ENCODE data around the gene GSTT4. TPM values are rescaled to one million over a fixed set of nuclear protein-coding genes. Genes with fewer than 3 reads are reported as not detected.
"Not testable (repeated sequence)": the region's sequence is repeated elsewhere in the genome, so short reads cannot be mapped to it uniquely, and the experiment has no call there.

Gene GSTT4
- polyA plus RNA-seq, 4 donors: not detected

DNA sequence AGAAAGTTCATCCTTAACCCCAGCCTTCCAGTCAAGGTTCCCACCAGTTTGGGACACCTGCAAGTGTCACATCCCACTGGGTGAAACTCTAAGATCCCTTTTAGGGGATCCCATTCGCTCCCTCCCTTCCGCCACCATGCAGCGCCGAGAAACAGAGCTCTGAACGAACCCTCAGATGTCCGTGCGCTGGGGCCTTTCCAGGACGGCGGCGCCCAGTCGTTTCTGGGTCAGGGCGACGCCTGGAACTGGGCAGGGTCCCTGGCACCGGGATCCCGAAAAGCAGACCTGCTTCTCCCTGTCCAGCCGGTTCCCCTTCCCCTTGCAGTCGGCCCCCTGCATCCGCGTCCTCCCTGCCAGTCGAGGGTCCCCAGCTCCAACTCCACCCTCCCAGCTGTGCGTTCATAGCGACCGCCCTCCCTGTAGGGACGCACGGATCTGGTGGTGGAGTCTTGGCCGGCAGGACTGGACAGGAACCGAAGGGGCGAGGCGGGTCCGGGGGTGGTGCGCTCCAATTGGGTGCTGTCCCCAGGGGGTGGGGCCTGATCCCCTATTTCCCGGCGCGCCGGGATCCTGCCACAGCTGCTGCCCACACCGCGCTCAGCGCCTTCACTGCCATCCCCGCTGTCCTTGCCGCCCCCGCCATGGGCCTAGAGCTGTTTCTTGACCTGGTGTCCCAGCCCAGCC is 25.6 kb downstream of the GSTT4 start, which contains the start of gene GSTT2:
GSTT2 (plus strand) TSS at position 578 of the 684 bp plus-strand sequence.
- not testable (repeated sequence) for H3K4me3 ChIP-seq (ENCODE audit: low read depth in 1 of 3, low read length in 3 of 3); H3K27ac ChIP-seq (ENCODE audit: low read depth in 1 of 3, low read length in 2 of 3); FAIRE-seq; H3K4me1 ChIP-seq (ENCODE audit: control insufficient read depth in 3 of 3, insufficient read depth in 2 of 3, low read depth in 1 of 3, low read length in 2 of 3); H3K9me3 ChIP-seq (ENCODE audit: control insufficient read depth in 2 of 2, insufficient read depth in 1 of 2, low read depth in 1 of 2, low read length in 1 of 2); H3K27me3 ChIP-seq (ENCODE audit: control insufficient read depth in 3 of 3, insufficient read depth in 3 of 3, low read length in 3 of 3); DNase-seq; H3K36me3 ChIP-seq (ENCODE audit: control insufficient read depth in 3 of 3, insufficient read depth in 2 of 3, low read depth in 1 of 3, low read length in 3 of 3)
- WGBS, 3 donors: no CpG with 5 or more reads among the region's 41 CpGs

DNA sequence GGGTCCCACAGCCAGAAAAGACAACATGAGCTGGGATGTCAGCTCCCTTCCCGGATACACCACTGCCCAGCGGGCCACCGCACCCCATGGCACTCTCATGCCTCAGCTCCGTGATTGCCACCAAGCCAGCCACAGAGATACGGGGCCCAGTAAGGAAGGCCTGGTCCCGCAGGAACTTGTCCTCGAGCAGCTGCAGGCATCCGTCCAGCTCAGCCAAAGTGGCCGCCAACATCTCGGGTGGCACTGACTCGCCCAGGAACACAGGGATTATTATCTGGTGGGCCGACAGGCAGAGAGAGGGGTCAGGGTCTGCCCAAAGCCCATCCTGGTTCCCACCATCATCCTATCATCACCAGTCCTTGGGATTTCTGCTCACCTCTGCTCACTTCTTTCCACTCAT is 27.9 kb downstream of the GSTT4 start:
- not testable (repeated sequence) for H3K4me1 ChIP-seq (ENCODE audit: control insufficient read depth in 3 of 3, insufficient read depth in 2 of 3, low read depth in 1 of 3, low read length in 2 of 3); H3K27me3 ChIP-seq (ENCODE audit: control insufficient read depth in 3 of 3, insufficient read depth in 3 of 3, low read length in 3 of 3); DNase-seq; H3K36me3 ChIP-seq (ENCODE audit: control insufficient read depth in 3 of 3, insufficient read depth in 2 of 3, low read depth in 1 of 3, low read length in 3 of 3); FAIRE-seq; H3K4me3 ChIP-seq (ENCODE audit: low read depth in 1 of 3, low read length in 3 of 3); H3K9me3 ChIP-seq (ENCODE audit: control insufficient read depth in 2 of 2, insufficient read depth in 1 of 2, low read depth in 1 of 2, low read length in 1 of 2); H3K27ac ChIP-seq (ENCODE audit: low read depth in 1 of 3, low read length in 2 of 3)
- 63 to 78% (median 77%) methylated on average over 3 to 8 of the region's 12 CpGs for WGBS, 3 donors

DNA sequence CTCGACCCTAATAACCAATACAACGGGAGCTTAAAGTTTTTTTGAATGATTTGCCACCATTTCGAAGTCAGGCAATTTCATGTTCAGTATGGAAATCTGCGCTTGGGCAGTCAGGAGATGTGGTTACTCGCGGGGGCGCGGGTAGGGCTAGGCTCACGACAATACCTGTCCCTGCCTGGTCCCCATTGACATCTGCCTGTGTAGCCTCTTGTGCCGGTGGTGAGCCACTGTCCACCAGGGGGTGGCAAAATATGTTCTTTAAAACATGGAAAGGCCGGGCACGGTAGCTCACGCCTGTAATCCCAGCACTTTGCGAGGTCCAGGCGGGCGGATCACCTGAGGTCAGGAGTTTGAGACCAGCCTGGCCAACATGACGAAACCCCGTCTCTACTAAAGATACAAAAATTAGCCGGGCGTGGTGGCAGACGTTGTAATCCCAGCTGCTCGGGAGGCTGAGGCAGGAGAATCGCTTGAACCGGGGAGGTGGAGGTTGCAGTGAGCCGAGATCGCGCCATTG is 30.4 kb downstream of the GSTT4 start:
- DNase-seq; H3K4me3 ChIP-seq (ENCODE audit: low read depth in 1 of 3, low read length in 3 of 3); H3K4me1 ChIP-seq (ENCODE audit: control insufficient read depth in 3 of 3, insufficient read depth in 2 of 3, low read depth in 1 of 3, low read length in 2 of 3); H3K27ac ChIP-seq (ENCODE audit: low read depth in 1 of 3, low read length in 2 of 3); H3K27me3 ChIP-seq (ENCODE audit: control insufficient read depth in 3 of 3, insufficient read depth in 3 of 3, low read length in 3 of 3); H3K9me3 ChIP-seq (ENCODE audit: control insufficient read depth in 2 of 2, insufficient read depth in 1 of 2, low read depth in 1 of 2, low read length in 1 of 2); FAIRE-seq: not testable (repeated sequence)
- H3K36me3 ChIP-seq (ENCODE audit: control insufficient read depth in 3 of 3, insufficient read depth in 2 of 3, low read depth in 1 of 3, low read length in 3 of 3): peaks cover 0 to 18% (median 8%) of the 10 kb centered on the region in 3 donors
- 2 to 22% (median 7%) methylated on average over 6 to 8 of the region's 27 CpGs for WGBS, 3 donors

DNA sequence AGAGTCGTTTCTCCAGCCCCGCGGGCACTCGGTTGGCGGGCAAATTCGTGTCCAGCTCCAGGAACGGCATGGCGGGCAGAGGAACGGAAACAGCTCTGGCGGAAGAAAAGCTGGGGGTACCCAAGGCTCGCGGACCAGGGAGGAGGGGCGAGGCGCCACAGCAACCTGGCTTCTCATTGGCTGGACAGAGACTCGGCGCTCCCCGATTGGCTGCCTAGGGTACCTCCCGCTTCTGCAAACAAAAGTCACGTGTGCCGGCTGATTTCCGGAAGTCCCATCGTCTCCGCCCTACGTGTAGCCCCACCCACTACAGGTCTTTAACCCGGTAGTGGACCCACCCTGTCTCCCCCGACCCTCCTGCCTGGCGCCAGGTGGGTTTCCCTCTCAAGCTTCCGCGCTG is 30.9 kb downstream of the GSTT4 start, which contains the start of gene DDT:
DDT (minus strand) TSS at position 97 of the 400 bp plus-strand sequence; CDS start at position 70, 27 bp downstream.
- H3K4me3 ChIP-seq (ENCODE audit: low read depth in 1 of 3, low read length in 3 of 3); H3K9me3 ChIP-seq (ENCODE audit: control insufficient read depth in 2 of 2, insufficient read depth in 1 of 2, low read depth in 1 of 2, low read length in 1 of 2); DNase-seq; H3K4me1 ChIP-seq (ENCODE audit: control insufficient read depth in 3 of 3, insufficient read depth in 2 of 3, low read depth in 1 of 3, low read length in 2 of 3); FAIRE-seq; H3K27ac ChIP-seq (ENCODE audit: low read depth in 1 of 3, low read length in 2 of 3); H3K27me3 ChIP-seq (ENCODE audit: control insufficient read depth in 3 of 3, insufficient read depth in 3 of 3, low read length in 3 of 3): not testable (repeated sequence)
- peaks cover 0 to 24% (median 8%) of the 10 kb centered on the region in 3 donors for H3K36me3 ChIP-seq (ENCODE audit: control insufficient read depth in 3 of 3, insufficient read depth in 2 of 3, low read depth in 1 of 3, low read length in 3 of 3)
- no CpG with 5 or more reads among the region's 29 CpGs for WGBS, 3 donors

DNA sequence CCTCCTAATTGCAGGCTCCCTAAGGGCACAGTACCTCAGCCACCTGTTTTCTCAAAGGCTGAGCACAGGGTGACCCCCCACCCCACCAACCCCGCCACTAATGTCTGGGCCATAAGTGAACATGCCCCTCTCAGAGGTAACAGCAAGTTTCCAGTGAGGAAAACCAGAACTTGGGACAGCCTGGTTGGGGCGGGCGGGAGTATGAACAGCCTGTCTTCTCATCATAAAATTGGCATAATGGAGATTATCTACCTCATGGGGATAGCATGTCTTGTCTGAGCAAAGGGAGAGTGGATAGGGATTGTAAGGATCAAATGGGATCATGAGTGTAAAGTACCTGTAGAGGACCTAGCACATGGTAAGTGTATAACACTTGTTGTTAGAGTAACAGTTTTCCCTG is 33.3 kb downstream of the GSTT4 start:
- H3K27me3 ChIP-seq (ENCODE audit: control insufficient read depth in 3 of 3, insufficient read depth in 3 of 3, low read length in 3 of 3); H3K4me1 ChIP-seq (ENCODE audit: control insufficient read depth in 3 of 3, insufficient read depth in 2 of 3, low read depth in 1 of 3, low read length in 2 of 3); H3K9me3 ChIP-seq (ENCODE audit: control insufficient read depth in 2 of 2, insufficient read depth in 1 of 2, low read depth in 1 of 2, low read length in 1 of 2); H3K4me3 ChIP-seq (ENCODE audit: low read depth in 1 of 3, low read length in 3 of 3); DNase-seq; FAIRE-seq; H3K27ac ChIP-seq (ENCODE audit: low read depth in 1 of 3, low read length in 2 of 3): not testable (repeated sequence)
- WGBS, 3 donors: 82 to 99% (median 95%) methylated on average over 3 of the region's 3 CpGs
- peaks cover 0 to 28% (median 8%) of the 10 kb centered on the region in 3 donors for H3K36me3 ChIP-seq (ENCODE audit: control insufficient read depth in 3 of 3, insufficient read depth in 2 of 3, low read depth in 1 of 3, low read length in 3 of 3)

- no peak for FAIRE-seq
- no peak overlapping the region for H3K27ac ChIP-seq (ENCODE audit: low read depth in 1 of 3, low read length in 2 of 3)
- H3K36me3 ChIP-seq (ENCODE audit: control insufficient read depth in 3 of 3, insufficient read depth in 2 of 3, low read depth in 1 of 3, low read length in 3 of 3): peaks cover 0 to 28% (median 8%) of the 10 kb centered on the region in 3 donors
- no peaks in the 10 kb centered on the region for H3K9me3 ChIP-seq (ENCODE audit: control insufficient read depth in 2 of 2, insufficient read depth in 1 of 2, low read depth in 1 of 2, low read length in 1 of 2)
- H3K27me3 ChIP-seq (ENCODE audit: control insufficient read depth in 3 of 3, insufficient read depth in 3 of 3, low read length in 3 of 3): no peaks in the 10 kb centered on the region
- DNase-seq: no peak
- no peak overlapping the region for H3K4me3 ChIP-seq (ENCODE audit: low read depth in 1 of 3, low read length in 3 of 3)
- H3K4me1 ChIP-seq (ENCODE audit: control insufficient read depth in 3 of 3, insufficient read depth in 2 of 3, low read depth in 1 of 3, low read length in 2 of 3): no peaks in the 10 kb centered on the region
- WGBS, 3 donors: 54 to 89% (median 64%) methylated on average over 6 of the region's 6 CpGs
Measured at GRCh38 chr22:23970816-23971486, 34.3 kb downstream of the GSTT4 start.

DNA sequence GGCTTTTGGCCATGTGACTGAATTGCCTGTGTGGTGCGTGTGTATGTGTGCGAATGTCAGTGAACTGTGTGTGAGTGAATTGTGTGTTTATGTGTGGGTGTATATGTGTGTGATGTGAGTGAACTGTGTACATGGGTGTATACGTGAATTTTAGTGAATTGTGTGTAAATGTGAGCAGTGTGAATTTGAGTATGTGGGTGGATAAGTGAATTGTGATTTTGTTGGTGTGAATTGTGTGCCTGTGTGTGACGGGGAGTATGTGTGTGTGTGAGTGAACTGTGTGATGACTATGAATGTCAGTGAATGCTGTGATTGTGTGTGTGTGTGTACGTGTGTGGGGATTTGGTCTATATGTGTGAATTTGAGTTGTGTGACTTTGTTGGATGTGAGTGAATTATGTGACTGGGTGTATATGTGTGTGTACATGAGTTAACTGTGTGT is 35.0 kb downstream of the GSTT4 start:
- Histone ChIP-seq H3K27ac (ENCODE audit: low read depth in 1 of 3, low read length in 2 of 3) (no peak overlapping the region), H3K4me1 (ENCODE audit: control insufficient read depth in 3 of 3, insufficient read depth in 2 of 3, low read depth in 1 of 3, low read length in 2 of 3) (no peaks in the 10 kb centered on the region), H3K36me3 (ENCODE audit: control insufficient read depth in 3 of 3, insufficient read depth in 2 of 3, low read depth in 1 of 3, low read length in 3 of 3) (peaks cover 0 to 28% (median 8%) of the 10 kb centered on the region in 3 donors), H3K9me3 (ENCODE audit: control insufficient read depth in 2 of 2, insufficient read depth in 1 of 2, low read depth in 1 of 2, low read length in 1 of 2) (no peaks in the 10 kb centered on the region), H3K27me3 (ENCODE audit: control insufficient read depth in 3 of 3, insufficient read depth in 3 of 3, low read length in 3 of 3) (no peaks in the 10 kb centered on the region), H3K4me3 (ENCODE audit: low read depth in 1 of 3, low read length in 3 of 3) (no peak overlapping the region)
- WGBS, 3 donors: 70 to 90% (median 74%) methylated on average over 5 of the region's 5 CpGs
- DNase-seq: no peak
- no peak for FAIRE-seq

DNA sequence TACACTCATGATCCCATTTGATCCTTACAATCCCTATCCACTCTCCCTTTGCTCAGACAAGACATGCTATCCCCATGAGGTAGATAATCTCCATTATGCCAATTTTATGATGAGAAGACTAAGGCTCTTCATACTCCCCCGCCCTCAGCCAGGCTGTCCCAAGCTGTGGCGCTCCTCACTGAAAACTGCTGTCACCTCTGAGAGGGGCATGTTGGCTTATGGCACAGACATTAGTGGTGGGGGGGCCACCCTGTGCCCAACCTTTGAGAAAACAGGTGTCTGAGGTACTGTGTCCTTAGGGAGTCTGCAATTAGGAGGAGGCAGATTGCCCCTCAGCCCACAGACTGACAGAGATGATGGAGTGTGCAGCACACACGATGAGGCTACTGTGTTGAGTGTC is 36.2 kb downstream of the GSTT4 start:
- Histone ChIP-seq H3K27ac (ENCODE audit: low read depth in 1 of 3, low read length in 2 of 3) (no peak overlapping the region), H3K4me3 (ENCODE audit: low read depth in 1 of 3, low read length in 3 of 3) (no peak overlapping the region), H3K9me3 (ENCODE audit: control insufficient read depth in 2 of 2, insufficient read depth in 1 of 2, low read depth in 1 of 2, low read length in 1 of 2) (no peaks in the 10 kb centered on the region), H3K36me3 (ENCODE audit: control insufficient read depth in 3 of 3, insufficient read depth in 2 of 3, low read depth in 1 of 3, low read length in 3 of 3) (peaks cover 0 to 28% (median 8%) of the 10 kb centered on the region in 3 donors), H3K27me3 (ENCODE audit: control insufficient read depth in 3 of 3, insufficient read depth in 3 of 3, low read length in 3 of 3) (no peaks in the 10 kb centered on the region), H3K4me1 (ENCODE audit: control insufficient read depth in 3 of 3, insufficient read depth in 2 of 3, low read depth in 1 of 3, low read length in 2 of 3) (no peaks in the 10 kb centered on the region)
- FAIRE-seq (no peak), DNase-seq (no peak)
- WGBS, 3 donors: 84 to 97% (median 86%) methylated on average over 3 of the region's 3 CpGs
